ENCODE data around the gene PKD1. TPM values are rescaled to one million over a fixed set of nuclear protein-coding genes. Genes with fewer than 3 reads are reported as not detected.

Gene PKD1
- total RNA-seq, 1 experiment from 2014 or later: 137 TPM

GRCh38 chr16:2087748-2088631 lies 47.7 kb downstream of the PKD1 start:
- no peaks in the 10 kb centered on the region for H4K20me1 ChIP-seq (ENCODE audit: insufficient read depth)
- H2AFZ ChIP-seq (ENCODE audit: low read depth, low read length, poor library complexity, severe bottlenecking): no peak overlapping the region
- no peaks in the 10 kb centered on the region for H3K27me3 ChIP-seq (ENCODE audit: insufficient read depth, low read length)
- peaks cover 5 to 18% of the 10 kb centered on the region in 2 experiments; a peak in 2 of 4 replicates for H3K36me3 ChIP-seq (ENCODE audit: control insufficient read depth in 1 of 2, insufficient read depth in 2 of 2, low read length in 2 of 2)
- peak; percentile 10; the same call in 1 of the 2 replicates for TF ChIP-seq POLR2AphosphoS5 (IDR thresholded peaks at IDR 0.05; ENCODE audit: low read depth, low read length)
- no peak for TF ChIP-seq ZBTB33 (IDR thresholded peaks at IDR 0.05; ENCODE audit: extremely low read depth, insufficient replicate concordance, low read length)
- TF ChIP-seq EZH2 (IDR thresholded peaks at IDR 0.05): no peak
- TF ChIP-seq FOSL1 (IDR thresholded peaks at IDR 0.05; ENCODE audit: low read depth): no peak
- TF ChIP-seq, protein P1, sequence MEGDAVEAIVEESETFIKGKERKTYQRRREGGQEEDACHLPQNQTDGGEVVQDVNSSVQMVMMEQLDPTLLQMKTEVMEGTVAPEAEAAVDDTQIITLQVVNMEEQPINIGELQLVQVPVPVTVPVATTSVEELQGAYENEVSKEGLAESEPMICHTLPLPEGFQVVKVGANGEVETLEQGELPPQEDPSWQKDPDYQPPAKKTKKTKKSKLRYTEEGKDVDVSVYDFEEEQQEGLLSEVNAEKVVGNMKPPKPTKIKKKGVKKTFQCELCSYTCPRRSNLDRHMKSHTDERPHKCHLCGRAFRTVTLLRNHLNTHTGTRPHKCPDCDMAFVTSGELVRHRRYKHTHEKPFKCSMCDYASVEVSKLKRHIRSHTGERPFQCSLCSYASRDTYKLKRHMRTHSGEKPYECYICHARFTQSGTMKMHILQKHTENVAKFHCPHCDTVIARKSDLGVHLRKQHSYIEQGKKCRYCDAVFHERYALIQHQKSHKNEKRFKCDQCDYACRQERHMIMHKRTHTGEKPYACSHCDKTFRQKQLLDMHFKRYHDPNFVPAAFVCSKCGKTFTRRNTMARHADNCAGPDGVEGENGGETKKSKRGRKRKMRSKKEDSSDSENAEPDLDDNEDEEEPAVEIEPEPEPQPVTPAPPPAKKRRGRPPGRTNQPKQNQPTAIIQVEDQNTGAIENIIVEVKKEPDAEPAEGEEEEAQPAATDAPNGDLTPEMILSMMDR (IDR thresholded peaks at IDR 0.05 in 2 of 3, conservative IDR thresholded peaks at IDR 0.05 in 1 of 3; ENCODE audit: borderline replicate concordance in 1 of 3, insufficient read depth in 1 of 3, low read depth in 2 of 3, low read length in 2 of 3): no peak
- H3K79me2 ChIP-seq (ENCODE audit: insufficient read depth, low read length): no peaks in the 10 kb centered on the region
- no TSS peak for BruUV-seq (replicated peaks)
- H3K9me2 ChIP-seq (ENCODE audit: insufficient read depth): no peaks in the 10 kb centered on the region
- no peak overlapping the region for H3K27ac ChIP-seq (ENCODE audit: low read depth, low read length)
- no peak overlapping the region for H3K9ac ChIP-seq (ENCODE audit: low read length)
- no peak overlapping the region for H3K4me3 ChIP-seq (replicated peaks in 1 of 2; ENCODE audit: low read depth in 1 of 2, low read length in 2 of 2)
- no peaks in the 10 kb centered on the region for H3K9me3 ChIP-seq (ENCODE audit: control insufficient read depth in 1 of 2, insufficient read depth in 1 of 2, low read depth in 1 of 2, low read length in 2 of 2)
- POLR2A ChIA-PET: no interaction called here
- CTCF ChIA-PET: no interaction called here
- ATAC-seq (no peak), DNase-seq (ENCODE audit: low read depth, low spot score) (no peak)
- H3K4me2 ChIP-seq (ENCODE audit: low read length): no peak overlapping the region
- intact Hi-C loops (cut with micrococcal nuclease): no loop called here
- RAD21 ChIA-PET (ENCODE audit: low non-redundant PET in 1 of 2, low total read pairs in 2 of 2, uncharacterized antibody in 2 of 2, unreplicated experiment in 2 of 2): no interaction called here
- H3K4me1 ChIP-seq (ENCODE audit: control insufficient read depth in 1 of 2, insufficient read depth in 2 of 2, low read length in 2 of 2): peaks cover 9 to 29% of the 10 kb centered on the region in 2 experiments

Measured in HCT116 (cell line).